NB4 (cell line): ENCODE results near the gene DOK6.

Source experiments
- MAX ChIP-seq: IDR thresholded peaks from 2 replicates; pipeline ENCODE4 v1.6.1; 2011; ENCODE audit warnings: low read depth, low read length
- MYC ChIP-seq: IDR thresholded peaks from 2 replicates; pipeline ENCODE4 v1.6.1; 2011; ENCODE audit warnings: low read depth, low read length
- POLR2A ChIP-seq: IDR thresholded peaks from 2 replicates; pipeline ENCODE4 v1.6.1; 2011; ENCODE audit warnings: mild to moderate bottlenecking; ENCODE audit not compliant: insufficient read length; ENCODE audit errors: extremely low read depth
- TF ChIP-seq, protein P1 (sequence below): IDR thresholded peaks from one replicate; pipeline ENCODE4 v1.5.1; 2012; ENCODE audit warnings: low read depth, low read length

- TF ChIP-seq, protein P1, sequence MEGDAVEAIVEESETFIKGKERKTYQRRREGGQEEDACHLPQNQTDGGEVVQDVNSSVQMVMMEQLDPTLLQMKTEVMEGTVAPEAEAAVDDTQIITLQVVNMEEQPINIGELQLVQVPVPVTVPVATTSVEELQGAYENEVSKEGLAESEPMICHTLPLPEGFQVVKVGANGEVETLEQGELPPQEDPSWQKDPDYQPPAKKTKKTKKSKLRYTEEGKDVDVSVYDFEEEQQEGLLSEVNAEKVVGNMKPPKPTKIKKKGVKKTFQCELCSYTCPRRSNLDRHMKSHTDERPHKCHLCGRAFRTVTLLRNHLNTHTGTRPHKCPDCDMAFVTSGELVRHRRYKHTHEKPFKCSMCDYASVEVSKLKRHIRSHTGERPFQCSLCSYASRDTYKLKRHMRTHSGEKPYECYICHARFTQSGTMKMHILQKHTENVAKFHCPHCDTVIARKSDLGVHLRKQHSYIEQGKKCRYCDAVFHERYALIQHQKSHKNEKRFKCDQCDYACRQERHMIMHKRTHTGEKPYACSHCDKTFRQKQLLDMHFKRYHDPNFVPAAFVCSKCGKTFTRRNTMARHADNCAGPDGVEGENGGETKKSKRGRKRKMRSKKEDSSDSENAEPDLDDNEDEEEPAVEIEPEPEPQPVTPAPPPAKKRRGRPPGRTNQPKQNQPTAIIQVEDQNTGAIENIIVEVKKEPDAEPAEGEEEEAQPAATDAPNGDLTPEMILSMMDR, result no peak
- TF ChIP-seq POLR2A, result no peak
- TF ChIP-seq MAX, result no peak
- TF ChIP-seq MYC, result no peak
These were observed 404.3 kb downstream of the DOK6 start for GRCh38 chr18:69804776-69805501.
